HG02678 (cell line): ENCODE data around the gene MTCL1.

ENCODE experiments used
- ATAC-seq: cut with Tn5 transposase; IDR thresholded peaks from one replicate; pipeline ENCODE4 v1.9.1; 2021; ENCODE audit warnings: mild to moderate bottlenecking, moderate library complexity; ENCODE audit not compliant: unreplicated experiment

Gene MTCL1

GRCh38 chr18:8788503-8789429 is 83.4 kb downstream of the MTCL1 start:
- no peak for ATAC-seq

DNA sequence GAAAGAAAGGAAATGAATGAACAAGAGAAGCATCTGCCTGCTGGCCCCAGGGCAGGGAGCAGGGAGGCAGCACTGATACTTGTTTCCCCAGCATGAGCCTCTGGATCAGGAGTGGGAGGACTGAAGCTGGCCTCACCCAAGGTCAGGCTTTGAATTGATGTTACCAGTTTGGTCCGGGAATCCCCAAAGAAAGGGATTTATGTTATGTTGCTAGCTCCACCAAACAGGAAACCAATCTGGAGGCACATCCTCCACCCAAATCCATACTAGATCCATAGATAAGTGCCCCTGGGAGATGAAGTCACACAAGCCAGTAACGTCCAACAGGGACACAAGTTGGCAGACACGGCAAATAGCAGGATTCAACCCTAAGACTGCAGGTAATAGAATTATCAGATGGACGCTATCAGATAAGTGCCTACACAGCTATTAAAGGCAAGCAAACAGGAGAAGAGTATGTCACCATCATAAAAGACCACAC is 85.9 kb downstream of the MTCL1 start:
- ATAC-seq = no peak

DNA sequence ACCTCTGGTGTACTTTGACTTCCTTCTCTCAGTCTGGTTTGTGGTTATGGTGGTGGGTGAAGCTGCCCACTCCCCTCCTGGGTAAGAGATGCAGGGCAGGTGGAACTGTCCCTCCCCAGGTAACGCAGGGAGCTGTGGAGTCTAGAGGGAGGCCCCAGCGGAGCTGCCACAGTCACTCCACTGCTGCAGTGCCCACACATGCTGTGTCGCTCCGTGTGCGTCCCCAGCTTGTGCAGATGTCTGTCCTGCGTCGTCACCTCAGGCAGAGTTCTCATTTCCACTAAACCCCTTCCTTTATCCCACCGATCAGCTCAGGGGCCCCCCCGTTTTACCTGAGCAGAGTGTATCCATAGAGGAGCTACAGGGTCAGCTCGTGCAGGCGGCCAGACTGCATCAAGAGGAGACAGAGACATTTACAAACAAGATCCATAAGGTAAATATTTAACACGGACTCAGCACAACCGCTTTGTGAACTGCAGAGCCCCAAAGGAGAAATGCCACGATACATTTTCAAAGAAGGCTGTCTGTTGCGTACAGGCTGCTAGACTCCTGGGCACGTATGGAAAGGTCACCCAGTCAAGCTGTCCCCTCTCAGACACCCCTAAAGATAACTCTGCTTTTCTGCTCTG is 87.4 kb downstream of the MTCL1 start:
- ATAC-seq = no peak

DNA sequence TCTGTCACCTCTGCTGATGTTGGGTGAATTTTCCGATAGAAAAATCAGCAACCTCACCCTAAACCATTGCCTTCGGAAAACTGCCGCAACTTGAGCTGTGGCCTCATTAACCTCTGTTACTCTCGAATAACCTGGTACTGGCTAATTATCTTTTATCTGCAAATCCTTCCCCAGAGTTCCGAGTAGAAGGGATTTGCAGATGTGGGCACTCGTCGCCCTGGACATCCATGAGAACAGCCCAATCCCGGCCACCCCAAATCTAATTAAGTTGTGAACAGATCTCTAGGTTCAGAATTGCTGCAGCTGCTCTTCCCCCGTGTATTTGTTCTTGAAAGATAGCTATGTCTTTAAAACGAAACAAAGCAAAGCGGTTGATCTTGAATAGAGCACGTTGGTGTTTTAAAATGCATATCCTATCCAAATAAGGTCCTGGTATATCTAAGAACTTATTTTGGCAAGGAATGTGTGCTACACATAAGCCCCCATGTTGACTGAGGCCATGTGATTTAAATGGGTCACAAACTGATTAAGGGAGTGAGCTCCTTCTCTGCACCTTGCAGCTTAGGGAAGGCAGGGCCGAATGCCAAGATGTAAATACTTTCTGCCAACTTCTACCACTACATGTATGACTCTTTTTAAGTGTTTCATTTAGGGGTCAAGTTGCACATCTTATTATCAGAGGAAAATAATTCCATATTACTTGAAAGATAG is 88.2 kb downstream of the MTCL1 start:
- ATAC-seq = no peak

- ATAC-seq = no peak
These were observed 89.0 kb downstream of the MTCL1 start for GRCh38 chr18:8794156-8794933.

DNA sequence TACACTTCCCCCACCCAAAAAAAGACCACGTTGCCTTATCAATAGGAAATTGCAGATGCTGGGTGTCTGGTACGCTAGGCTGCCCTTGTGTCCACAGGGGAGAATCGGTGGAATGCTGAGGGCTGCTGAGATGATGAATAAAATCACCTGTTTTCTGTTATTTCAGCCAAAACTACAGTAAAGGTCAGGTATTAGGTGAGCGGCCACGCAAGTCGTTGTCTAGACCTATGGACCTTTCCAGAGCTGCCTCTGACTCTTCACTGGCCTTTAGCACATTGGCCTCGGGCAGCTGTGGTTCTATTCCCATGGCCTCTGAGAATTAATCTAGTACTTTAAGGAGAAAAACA is 89.6 kb downstream of the MTCL1 start:
- no peak for ATAC-seq

DNA sequence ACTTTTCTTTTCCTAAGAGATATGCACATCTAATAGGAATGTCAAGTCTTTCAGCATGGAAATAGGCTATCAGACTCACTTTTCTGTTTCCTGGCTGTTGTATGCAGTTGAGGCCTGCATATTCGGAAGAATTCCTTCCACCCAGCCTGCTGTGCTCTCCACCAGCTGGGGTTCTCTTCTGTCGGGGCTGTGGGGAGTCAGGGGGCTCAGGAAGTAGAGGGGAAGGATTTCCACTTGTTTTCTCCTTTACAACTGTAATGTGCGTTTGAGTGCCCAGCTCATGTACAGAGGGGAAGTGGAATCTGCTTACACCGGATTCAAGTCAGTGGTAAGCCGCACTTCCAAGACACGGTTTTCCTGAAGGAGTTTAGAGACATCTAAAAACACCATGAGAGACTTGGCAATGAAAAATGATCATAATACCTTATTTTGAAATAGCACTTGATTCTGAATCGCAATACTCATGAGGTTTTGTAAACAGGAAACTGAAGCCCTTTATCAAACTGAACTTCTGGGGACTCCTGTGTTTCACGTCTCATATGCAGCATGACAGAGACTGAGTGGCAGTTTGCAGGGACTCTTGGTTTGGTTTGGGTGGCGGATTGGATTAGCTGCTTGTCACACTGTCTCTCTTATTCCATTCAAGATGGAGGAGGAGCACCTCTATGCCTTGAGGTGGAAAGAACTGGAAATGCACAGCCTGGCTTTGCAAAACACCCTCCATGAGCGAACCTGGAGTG is 90.4 kb downstream of the MTCL1 start:
- ATAC-seq = no peak

DNA sequence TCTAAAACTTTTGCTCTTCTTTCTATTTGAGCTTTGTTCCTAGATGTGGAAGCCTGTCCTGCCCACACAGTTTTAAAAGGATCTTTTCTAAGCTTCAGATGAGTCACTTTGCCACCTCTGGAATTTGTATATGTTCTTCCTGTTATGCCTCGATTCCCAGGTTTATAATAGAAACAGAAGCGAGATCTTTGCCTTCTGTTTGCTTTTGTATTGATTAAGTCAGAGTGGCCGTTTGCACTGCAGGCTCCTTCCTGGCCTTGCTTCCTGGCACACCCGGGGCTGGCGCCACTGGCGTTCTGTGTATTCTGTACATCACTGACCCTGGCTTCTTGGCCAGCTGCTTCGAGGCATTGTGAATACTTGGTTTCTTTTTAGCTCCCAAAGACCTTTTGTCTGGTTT is 91.8 kb downstream of the MTCL1 start:
- ATAC-seq = no peak

- no peak for ATAC-seq
These were observed 93.6 kb downstream of the MTCL1 start for GRCh38 chr18:8799001-8799400.

DNA sequence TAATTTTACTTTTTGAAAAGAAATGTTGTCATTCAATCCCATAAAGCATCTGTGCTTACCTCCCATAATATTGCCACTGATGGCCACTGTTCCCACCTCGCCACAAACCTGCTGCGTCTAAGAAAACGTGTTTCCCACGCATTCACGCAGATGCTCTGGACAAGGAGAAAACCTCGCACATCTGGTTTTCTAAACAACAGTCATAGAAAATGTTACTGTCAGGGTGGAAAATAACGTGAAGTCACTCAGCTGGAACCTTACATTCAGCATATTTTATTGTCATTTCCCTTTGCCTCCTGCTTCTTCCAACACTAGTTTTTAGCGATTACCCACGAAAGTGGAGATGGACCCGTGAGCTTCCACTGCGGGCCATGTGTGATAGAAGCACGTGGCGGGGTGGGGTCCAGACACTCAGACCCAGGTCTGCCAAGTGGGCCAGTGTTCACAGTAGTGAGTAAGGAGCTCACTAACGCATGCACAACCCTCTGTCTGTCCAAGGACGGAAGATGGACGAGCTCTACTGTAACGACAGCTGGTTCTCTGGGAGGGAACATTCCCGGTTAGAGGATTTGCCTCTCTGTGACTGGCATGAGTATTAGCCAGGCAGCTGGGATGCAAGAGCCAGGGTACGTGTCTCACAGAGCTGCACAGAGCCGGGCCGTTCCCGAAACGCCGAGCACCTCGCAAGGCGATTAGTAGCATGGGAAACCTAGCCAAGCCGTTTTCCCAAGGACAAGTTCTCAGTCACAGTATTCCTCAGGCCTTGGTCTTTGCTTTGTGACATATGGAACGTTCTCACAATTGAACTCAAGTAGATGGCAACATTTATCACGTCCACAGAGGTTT is 94.5 kb downstream of the MTCL1 start:
- no peak for ATAC-seq

GRCh38 chr18:8800445-8800844 is 95.1 kb downstream of the MTCL1 start:
- ATAC-seq = no peak

- no peak for ATAC-seq
These were observed 95.5 kb downstream of the MTCL1 start for GRCh38 chr18:8800876-8801262.

DNA sequence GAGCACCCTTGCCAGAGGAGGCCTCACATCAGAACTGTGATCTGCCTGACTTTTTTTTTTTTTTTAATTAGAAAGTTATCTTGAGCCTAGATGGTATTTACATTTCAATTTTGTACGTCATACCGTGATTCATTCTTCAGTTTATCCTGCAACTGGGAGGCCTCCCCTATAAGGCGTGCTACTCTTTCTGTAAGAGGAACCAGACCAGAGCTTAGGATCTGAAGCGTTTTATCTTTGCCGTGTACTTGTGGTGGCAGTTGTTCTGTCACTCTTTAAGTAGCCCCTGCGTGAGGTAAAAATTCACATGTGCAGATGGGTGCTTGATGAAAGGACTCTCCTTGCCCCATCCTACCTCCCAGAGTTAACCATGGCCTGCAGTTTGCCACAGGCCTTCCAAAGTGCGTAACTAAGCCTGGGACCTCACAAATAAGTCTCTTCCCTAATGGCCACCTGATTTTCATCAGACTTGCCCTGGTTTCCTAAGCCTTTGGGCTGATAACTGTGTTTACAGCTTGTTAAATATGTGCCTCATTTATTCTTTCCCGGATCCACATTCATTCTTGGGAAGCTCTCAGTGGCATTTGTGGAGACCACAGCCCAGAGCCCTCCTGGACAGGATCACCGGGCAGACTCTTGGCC is 96.0 kb downstream of the MTCL1 start:
- ATAC-seq = no peak

DNA sequence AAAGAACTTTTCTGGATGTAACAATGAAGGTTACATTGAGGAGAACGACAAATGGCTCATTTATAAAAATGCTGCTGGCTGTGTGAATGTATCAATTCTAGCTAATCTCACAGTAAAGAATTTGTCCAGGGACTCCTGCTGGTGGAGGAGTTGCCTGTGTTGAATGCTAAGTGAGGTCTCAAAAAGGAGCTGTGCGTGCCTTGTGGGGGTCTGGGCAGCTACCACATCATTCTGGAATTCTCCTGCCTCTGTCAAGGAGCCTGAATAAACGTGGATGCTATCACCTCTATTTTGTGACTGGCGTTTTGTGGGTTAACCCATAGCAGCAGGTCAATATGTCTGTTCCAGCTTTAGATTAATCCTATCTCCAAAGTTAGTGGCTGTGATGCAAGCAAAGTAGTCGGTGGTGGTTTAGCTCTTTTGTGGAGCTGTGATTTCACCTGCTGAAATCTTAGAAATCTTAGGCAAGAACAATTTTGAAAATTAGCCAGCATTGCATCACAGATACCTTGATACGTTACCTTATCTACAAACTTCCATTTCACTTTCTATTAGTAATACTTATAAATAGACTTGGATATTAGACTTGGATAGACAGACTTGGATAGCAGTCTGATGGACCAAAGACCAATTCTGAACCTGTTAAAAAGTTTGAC is 96.8 kb downstream of the MTCL1 start:
- ATAC-seq = no peak

DNA sequence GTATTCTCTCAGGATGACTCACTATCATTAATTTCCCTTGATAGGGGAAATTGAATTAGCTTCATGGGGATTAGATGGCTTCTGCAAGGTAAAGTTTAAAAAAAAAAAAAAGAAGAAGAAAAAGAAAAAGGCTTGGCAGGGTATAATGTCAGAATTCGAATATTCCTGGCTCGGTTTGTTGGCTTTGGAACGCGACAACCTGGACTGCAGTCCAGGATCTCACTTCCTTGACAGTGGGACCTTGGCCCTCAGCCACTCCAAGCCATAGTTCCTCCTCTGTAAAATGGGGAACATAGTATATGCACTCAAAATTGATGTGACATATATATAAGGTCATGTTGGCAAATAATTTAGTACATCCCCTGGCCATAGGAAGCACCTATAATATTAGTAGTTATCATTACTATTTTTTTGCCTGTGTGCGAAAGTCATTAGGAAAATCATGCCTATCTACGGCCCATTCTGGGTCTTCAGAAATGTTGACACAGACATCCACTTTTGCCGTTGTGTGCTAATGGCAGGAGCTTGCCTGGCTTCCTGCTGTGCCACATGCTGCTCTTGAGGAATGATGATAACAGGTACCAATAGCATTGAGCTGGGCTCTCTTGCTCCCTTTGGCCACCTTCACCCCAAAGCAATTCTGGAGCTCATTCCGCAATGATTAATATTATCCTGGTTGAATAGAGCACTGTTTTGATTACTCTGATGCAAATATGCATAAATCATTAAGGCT is 97.9 kb downstream of the MTCL1 start:
- ATAC-seq = no peak

GRCh38 chr18:8803957-8804356 is 98.6 kb downstream of the MTCL1 start:
- no peak for ATAC-seq

GRCh38 chr18:8805552-8805951 is 100.2 kb downstream of the MTCL1 start:
- no peak for ATAC-seq
